PFSK-1 (cell line): Measurements from ENCODE around the gene SGK1.

Experiments used
- POLR2AphosphoS5 ChIP-seq: IDR thresholded peaks from 2 replicates; pipeline ENCODE4 v1.6.1; 2012; ENCODE audit warnings: low read depth, mild to moderate bottlenecking, control low read depth, low read length, moderate library complexity
- REST ChIP-seq, 2 experiments: IDR thresholded peaks; 2 replicates each; pipeline versions ENCODE4 v1.6.1 to v1.8.0; 2011 to 2012; ENCODE audit warnings: low read depth in 2 of 2, low read length in 2 of 2, control low read depth in 1 of 2, inconsistent platforms in 1 of 2, mild to moderate bottlenecking in 1 of 2, moderate library complexity in 1 of 2; ENCODE audit not compliant: insufficient read depth in 1 of 2
- SIN3A ChIP-seq: IDR thresholded peaks from 2 replicates; pipeline ENCODE4 v1.6.1; 2012; ENCODE audit warnings: mild to moderate bottlenecking, low read length, moderate library complexity, borderline replicate concordance; ENCODE audit not compliant: insufficient read depth

DNA sequence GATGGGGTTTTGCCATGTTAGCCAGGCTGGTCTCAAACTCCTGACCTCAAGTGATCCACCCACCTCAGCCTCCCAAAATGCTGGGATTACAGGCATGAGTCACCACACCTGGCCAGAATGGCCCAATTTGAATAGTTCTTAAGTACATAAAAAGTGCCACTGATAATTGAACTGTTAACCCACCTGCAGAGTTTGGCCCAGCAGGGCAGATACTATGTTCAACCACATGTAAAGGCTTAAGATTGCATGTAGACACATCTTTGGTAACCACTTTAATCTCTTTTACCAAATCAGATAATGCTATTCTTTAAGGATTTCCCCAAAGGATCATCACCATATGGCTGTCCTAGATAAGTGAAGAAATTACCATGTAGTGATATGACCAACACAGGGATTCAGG is 21.3 kb upstream of the SGK1 start:
- TF ChIP-seq POLR2AphosphoS5 (no peak), SIN3A (no peak), REST (IDR thresholded peaks at IDR 0.05; ENCODE audit: insufficient read depth in 1 of 2, low read depth in 2 of 2, low read length in 2 of 2) (no peak)
